HG03066 (cell line): ENCODE data around the gene MND1.

Experiments
- ATAC-seq: cut with Tn5 transposase; IDR thresholded peaks from one replicate; pipeline ENCODE4 v1.9.1; 2021; ENCODE audit warnings: low read depth; ENCODE audit not compliant: unreplicated experiment

The MND1 gene, protein sequence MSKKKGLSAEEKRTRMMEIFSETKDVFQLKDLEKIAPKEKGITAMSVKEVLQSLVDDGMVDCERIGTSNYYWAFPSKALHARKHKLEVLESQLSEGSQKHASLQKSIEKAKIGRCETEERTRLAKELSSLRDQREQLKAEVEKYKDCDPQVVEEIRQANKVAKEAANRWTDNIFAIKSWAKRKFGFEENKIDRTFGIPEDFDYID

DNA sequence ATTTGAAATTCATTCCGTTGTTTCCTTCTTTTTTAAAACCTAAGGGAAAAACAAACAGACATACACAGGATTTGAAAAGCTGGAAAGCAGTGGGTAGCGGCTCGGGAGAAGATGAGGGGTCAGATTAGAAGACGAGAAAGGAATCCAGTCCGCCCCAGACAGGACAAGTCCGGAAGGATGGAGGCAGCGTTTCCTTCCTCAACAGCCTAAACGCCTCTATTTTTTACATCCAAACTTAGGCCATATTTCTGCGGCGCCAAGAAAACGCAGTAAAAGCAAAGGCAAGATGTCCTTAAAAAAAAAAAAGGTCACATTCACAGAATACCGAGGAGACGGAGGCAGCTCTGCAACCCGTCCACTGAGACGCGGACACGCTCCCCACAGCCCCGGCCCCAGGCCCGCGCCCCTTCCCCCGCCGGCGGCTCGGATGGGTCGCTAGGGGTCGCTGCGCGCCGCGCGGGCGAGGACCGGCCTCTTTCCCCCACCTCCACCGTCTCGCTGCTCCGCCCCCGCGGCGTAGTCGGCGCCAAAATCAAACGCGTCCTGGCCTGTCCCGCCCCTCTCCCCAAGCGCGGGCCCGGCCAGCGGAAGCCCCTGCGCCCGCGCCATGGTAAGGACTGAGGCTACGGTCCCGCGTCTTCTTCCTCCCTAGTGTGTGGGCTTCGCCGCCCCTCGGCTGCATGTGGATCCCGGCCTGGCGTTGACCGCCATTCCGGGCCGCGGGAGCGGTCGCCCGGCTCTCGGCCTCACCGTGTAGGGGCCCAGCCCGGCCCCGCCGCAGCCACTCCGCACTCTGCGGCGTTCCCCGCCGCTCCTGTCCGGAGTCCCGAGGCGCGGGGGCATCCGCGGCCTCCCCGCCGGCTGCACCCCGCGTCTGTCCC is at the start of gene MND1:
TSS of gene MND1 (plus strand) at position 558 of the 881 bp plus-strand sequence. CDS start at position 608, 50 bp downstream.
- peak; percentile 72 for ATAC-seq

DNA sequence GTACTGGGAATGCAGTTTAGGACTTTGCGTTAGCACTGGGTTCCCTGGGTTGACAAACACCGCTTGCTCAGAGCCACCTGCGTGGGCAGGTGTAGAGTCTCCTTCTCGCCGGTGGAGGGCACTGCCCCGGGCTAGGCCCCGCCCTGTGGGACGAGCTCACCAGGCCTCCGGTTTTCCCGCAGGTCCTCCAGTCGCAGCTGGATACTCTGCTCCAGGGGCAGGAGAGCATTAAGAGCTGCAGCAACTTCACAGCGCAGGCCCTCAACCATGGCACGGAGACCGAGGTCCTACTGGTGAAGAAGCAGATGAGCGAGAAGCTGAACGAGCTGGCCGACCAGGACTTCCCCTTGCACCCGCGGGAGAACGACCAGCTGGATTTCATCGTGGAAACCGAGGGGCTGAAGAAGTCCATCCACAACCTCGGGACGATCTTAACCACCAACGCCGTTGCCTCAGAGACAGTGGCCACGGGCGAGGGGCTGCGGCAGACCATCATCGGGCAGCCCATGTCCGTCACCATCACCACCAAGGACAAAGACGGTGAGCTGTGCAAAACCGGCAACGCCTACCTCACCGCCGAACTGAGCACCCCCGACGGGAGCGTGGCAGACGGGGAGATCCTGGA is 49.2 kb upstream of the MND1 start:
- ATAC-seq = no peak

DNA sequence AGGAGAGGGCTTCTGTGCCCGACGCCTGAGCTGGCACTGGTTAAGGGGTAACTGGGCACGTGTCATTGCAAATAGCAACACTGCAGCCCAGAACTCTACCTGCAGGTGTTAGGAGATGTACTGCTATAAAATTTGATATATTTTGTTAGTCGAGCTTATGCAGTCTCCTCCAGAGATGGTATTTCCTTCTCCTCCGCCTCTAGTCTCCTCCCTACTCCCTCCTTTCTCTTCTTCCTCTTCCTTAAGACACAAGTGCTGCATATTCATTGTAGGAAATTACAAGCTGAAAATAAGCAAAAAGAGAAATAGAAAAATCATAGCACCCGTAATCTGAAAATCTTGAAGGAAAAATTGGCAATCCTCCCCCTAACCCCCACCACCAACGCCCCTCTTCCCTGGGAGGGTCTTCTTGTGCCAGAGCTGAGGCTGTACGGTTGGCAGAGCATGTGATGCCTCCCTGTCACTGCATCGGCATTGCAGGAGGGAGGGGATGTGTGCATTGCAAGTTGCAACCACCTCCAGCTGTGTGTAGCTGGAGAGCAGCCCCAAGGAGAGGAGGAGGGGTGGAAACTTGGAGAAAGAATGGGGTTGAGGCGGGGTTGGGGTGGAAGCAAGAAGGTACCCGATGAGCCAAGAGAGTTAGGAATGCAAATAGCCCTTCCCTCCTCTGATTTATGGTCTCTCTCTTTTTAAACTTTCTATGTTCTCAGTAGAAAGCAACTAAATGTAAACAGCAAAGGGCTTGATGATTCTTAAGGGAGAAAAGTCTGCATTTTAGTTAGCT is 48.3 kb upstream of the MND1 start:
- no peak for ATAC-seq

DNA sequence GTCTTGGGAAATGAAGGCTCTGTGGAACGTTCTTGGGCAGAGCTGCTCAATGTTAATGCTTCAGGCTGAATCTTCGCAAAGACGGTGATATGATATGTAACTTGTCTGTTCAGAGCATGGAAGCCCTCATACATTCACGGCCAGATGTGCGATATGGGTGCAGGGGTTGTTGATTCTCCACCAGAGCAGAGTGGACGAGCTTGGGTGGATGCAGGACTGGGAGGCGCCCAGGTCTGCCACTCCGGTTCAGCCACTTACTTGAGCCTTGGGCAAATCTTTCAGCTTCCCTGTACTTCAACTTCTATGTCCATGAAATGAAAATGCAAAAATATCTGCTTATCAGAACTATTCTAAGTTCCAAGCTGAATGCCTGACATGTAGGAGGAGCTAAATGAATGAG is 47.4 kb upstream of the MND1 start:
- ATAC-seq = no peak

DNA sequence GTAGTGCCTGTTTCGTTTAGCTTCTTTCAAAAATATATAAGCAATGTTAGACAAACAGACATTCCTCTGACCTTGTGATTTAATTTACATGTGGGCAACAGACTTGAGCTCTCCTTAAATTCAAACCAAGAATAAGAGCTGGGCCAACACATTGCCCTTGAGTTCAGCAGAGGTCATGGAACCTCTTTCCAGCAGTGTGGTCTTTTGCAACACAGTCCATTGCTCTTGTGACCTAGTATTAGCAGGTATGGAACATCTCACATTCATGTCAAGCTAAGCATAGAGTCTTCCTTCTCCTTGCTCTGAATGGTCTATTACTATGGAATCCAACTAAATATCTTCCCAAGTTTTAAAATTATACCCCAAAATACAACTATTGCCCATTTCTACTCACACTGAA is 33.7 kb upstream of the MND1 start:
- no peak for ATAC-seq

DNA sequence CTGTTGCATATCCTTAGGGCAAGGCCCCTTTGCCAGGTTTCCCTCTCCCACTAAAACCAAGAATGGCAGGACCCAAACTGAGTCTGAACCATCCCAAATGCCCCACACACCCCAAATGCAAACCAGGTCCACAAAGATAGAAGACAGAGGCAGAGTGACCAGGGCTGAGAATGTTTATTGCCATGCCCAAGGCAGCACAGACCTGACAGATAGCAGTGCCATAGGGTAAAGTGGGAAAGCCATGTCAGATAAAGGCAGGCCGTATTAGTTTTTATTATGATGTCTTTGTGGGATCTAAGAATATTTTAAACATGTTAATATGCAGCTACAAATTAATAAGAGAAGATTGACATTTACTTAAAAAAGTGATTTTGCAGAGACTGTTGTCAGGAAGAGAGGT is 29.6 kb upstream of the MND1 start:
- no peak for ATAC-seq

DNA sequence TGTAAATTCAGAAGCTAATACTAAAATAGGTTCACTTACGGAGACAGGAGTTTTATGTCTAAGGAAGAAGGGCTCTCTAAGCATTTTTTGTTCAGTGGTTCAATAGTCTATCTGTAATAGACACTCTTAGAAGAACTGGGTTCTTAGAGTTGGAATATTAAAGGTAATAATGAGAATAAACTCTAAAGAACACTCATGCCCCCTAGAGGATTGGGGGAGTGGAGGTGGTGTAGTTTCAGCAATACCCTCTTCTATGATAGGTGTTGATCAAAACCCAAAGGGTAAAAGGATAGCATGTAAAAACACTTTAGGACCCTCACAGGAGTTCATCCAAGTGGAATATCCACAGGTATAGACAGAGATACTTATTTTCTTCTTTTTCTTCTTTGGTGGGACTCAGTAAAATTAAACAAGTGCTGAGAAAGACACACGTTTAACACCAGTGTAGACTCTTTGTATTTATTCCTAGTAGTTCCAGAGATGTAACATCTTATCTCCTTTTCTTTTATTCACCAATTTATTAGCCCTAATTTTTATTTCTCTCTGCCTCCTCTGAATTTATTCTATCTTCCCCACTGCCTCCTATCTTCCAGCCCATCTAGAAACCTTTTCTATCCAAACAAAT is 25.7 kb upstream of the MND1 start:
- ATAC-seq = no peak

DNA sequence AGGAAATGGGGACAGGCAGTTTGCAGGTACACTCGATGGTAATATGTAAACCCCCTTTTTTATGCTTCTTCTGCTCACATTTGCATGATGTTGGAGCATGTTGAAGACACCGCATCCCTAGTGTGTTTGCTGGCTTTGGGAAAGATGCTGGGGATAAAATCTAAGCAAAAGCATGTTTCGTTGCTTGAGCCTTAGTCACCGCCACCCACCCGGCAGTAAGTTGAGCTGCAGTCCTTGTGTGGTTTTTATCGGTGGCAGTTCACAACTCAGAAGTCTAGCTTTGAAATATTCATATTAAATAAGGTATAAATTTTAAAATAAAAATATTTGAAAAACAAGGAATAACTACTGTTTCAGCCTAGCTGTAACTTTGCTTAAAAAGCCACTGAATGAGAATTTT is 21.7 kb upstream of the MND1 start:
- no peak for ATAC-seq

DNA sequence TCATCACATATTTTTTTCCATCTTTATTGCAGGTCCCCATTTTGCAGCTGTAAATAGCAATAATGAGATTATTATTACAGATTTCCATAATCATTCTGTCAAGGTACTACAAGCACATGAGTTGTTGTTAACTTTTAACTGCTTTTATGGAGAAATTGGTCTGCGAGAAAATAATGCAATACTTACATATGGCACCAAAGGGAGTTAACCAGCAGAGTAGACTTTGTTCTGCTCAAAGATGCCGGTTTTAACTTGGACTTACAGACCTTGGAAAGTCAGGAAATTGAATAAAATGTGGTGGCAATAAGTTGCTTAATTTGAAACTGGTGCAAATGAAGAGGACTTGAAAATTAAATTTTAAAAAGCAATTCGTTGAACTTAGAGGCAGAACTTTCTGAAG is 20.4 kb upstream of the MND1 start:
- no peak for ATAC-seq

DNA sequence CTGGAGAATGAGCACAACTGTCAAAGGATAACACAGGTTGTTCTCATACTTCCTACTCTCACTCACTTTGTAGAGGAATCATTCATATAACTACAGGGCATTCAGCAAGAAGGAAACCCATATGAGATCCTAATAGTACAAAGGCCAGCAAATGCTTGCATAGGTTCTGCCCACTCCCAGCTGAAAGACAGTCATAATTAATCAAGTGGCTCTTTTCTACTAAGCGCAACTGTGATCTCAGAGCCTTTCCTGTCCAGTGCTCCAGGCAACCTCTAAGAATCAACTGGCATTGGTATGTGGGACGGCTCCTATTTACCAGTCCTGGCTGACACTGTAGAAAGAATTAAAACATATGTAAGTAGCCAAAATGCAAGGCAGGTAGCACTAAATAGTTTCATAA is 18.9 kb upstream of the MND1 start:
- ATAC-seq = no peak

DNA sequence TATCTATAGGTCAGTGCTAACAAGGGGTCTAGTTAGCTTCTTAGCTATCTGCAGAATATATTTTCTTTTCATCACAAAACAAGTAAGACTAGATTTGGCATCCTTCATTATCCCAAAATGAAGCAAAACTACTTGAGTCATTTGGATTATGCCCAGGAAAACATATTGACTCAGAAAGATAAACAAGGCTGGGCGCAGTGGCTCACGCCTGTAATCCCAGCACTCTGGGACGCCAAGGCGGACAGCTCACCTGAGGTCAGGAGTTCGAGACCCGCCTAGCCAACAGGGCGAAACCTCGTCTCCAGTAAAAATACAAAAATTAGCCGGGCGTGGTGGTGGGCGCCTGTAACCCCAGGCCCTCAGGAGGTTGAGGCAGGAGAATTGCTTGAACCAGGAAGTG is 18.0 kb upstream of the MND1 start:
- ATAC-seq = no peak

DNA sequence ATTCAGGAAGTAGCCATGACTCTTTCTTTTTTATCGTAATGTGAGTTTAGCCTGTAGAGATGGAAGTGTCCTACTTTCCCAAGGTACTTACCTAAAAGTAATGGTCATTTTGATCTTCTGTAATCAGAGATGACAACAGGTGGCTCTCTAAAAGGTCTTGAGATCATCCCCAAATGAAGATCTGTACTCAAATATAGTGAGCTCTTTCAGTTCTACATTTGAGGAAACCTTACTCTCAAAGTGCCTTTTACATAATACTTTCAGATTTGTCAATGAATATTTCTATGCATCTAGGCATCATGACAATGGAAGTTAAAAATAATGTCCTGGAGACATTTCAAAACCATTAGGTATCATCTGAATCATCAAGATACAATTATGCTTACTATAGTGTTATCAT is 17.2 kb upstream of the MND1 start:
- ATAC-seq = no peak

DNA sequence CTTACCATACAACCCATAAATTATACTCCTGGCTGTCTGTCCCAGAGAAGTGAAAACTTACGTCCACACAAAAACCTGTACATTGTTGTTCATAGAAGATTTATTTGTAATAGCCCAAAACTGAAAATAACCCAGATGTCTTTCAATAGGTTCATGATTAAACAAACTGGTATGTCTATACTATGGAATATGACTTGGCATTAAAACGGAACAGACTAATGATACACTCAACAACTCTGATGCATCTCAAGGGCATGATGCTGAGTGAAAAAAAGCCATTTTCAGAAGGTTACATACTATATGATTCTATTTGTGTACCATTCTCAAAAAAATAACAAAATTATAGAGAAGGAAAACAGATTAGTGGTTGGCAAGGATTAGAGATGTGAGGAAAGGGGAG is 11.6 kb upstream of the MND1 start:
- no peak for ATAC-seq

DNA sequence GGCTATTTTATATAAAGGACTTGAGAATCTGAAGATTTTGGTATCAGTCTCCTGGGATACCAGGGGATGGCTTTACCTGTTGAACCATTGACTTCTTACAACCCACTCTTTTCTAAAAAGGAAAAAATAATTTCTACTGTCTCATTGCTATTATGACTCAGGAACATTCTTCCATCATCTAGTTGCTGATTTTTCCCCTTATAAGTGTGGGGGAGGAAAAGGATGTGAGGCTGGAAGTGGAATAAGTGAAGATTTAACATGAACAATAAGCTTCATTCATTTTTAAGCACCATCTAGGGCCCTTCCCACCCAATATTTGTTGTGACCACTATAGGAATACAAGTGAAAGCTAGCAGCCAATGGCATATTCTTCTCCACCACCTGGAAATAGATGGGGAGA is 10.6 kb upstream of the MND1 start:
- no peak for ATAC-seq

DNA sequence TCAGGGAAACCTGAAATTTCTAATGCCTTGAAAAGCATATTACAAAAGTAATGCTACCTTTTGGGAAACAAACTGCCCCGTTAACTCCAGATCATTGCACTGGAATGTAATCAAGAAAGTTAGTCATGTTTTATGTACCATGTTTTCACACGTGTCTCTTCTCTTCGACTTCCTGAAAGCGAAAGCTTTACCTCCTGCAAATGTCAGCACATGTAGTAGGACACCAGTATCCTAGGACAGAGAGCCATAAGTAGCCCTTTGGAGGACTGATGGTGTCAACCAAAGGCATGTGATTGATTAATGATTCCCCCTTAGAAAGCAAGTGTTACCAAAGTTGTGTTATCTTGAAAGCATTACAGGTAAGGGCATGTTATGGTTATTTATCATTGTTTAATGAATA is 8.8 kb upstream of the MND1 start:
- no peak for ATAC-seq

DNA sequence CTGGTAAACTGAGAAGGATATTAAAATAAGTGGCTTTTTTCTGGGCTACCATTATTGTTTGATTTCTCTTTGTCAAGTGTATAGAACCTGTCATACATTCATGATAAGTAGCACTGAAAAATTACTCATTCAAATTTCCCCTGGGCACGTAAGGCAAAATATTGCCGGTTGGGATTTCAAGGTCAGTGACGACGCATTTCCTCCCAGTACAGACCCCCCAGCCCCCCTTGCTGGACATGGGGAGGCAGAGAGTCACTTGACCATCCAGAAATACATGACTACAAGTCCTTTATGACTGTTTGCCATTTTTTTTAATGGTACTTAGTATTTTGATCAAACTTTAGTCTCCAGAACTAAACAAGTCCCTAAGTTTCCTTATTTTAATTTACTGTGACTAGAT is 6.8 kb upstream of the MND1 start:
- ATAC-seq = no peak

DNA sequence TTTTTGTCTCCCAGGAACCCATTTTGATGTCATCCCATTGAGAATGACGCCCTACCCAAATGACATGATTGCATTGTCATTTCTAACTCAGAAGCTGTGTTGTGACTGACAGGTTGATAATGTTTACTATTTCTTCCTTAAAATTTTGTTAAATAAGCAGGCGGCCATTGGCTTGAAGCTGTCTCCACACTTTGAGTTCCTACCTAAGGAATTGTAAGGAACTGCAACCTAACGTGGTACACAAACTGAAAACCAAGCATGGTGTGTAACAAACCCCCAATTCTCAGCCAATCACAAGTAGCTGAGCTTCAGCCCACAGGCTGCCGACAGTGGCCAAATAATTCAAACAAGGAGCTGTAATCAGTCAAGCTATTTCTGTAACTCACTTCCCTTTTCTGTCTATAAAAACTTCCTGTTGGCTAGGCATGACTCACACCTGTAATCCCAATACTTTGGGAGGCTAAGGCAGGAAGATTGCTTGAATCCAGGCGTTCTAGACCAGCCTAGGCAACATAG is 2.9 kb upstream of the MND1 start:
- no peak for ATAC-seq

DNA sequence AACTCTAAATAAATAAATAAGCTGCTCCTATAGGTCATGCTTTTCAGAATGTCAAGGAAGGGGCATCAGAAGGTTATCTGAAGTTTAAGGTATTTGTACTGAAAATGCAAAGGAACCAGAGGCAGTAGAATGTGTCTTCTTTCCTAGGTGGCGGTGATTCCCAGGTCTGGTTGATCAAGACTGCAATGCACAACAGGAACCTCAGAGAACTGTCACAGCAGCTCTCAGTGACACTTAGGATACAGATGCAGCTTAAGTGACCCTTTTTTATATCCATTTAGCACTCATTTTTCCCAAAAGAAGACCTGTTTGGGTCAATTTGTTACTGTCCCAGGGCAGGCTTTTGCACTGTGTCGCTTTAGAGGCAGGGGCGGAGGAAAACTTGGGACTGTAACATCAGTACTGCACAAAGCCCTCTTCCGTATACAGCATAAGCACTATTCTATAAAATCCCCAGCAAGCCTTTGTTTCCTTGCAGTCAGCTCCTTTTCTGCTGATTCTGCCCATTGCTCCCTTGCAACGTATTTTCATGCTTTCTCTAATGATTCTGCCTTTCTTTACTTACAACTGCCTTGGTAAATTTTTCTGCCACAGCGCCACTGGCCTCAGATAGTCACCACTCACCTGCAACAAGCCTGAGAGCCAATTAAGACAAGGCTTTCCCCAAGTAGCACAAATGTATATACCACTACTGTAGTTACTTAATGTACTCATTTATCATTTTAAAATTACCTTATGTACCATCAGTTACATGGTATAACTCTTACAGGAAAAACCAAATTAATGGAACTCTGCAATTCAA is 1.5 kb upstream of the MND1 start:
- no peak for ATAC-seq
